Measurements from ENCODE around the gene JUN. TPM values are rescaled to one million over a fixed set of nuclear protein-coding genes. Genes with fewer than 3 reads are reported as not detected.

JUN gene
- total RNA-seq, 4 donors from 2014 or later: 137 to 458 (median 151) TPM

DNA sequence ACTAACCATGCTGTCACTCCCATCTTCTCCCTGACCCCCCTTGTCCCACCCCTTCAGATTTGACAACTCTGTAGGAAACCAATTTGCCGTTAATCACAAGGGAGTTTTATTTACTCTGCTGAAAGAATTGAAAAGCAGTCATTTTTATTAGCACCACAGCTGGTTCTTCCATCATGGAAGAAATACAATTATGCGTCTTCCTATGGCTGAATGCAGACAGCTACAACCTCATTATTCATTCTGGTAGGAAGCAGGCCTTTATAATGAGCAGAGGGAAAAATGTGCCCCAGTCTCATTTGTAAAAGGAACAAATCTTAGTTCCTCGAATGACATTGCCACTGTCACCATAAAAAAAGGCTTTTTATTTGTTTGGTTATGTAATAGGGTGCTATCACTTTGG lies 35.2 kb downstream of the JUN start:
- H3K4me1 ChIP-seq: peaks cover 23% of the 10 kb centered on the region
- 52% methylated on average over 3 of the region's 3 CpGs for WGBS
- no peak for DNase-seq (ENCODE audit: low spot score in 2 of 2)
- no peaks in the 10 kb centered on the region for H3K27me3 ChIP-seq
- H3K4me3 ChIP-seq: no peak overlapping the region
- H3K9me3 ChIP-seq: no peaks in the 10 kb centered on the region
- no peak for TF ChIP-seq POLR2AphosphoS5 (IDR thresholded peaks at IDR 0.05)
- TF ChIP-seq, protein P1, sequence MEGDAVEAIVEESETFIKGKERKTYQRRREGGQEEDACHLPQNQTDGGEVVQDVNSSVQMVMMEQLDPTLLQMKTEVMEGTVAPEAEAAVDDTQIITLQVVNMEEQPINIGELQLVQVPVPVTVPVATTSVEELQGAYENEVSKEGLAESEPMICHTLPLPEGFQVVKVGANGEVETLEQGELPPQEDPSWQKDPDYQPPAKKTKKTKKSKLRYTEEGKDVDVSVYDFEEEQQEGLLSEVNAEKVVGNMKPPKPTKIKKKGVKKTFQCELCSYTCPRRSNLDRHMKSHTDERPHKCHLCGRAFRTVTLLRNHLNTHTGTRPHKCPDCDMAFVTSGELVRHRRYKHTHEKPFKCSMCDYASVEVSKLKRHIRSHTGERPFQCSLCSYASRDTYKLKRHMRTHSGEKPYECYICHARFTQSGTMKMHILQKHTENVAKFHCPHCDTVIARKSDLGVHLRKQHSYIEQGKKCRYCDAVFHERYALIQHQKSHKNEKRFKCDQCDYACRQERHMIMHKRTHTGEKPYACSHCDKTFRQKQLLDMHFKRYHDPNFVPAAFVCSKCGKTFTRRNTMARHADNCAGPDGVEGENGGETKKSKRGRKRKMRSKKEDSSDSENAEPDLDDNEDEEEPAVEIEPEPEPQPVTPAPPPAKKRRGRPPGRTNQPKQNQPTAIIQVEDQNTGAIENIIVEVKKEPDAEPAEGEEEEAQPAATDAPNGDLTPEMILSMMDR (IDR thresholded peaks at IDR 0.05): no peak
- no peak for TF ChIP-seq POLR2A (IDR thresholded peaks at IDR 0.05)
- TF ChIP-seq EP300 (IDR thresholded peaks at IDR 0.05): no peak
- H3K27ac ChIP-seq: no peak overlapping the region
- no peaks in the 10 kb centered on the region for H3K36me3 ChIP-seq

- Histone ChIP-seq H3K9me3 (no peaks in the 10 kb centered on the region), H3K27ac (no peak overlapping the region), H3K4me3 (no peak overlapping the region), H3K4me1 (peaks cover 11% of the 10 kb centered on the region), H3K27me3 (no peaks in the 10 kb centered on the region), H3K36me3 (no peaks in the 10 kb centered on the region)
- TF ChIP-seq POLR2AphosphoS5 (IDR thresholded peaks at IDR 0.05) (no peak), EP300 (IDR thresholded peaks at IDR 0.05) (no peak), POLR2A (IDR thresholded peaks at IDR 0.05) (no peak)
- TF ChIP-seq, protein P1 (IDR thresholded peaks at IDR 0.05): no peak
- DNase-seq (ENCODE audit: low spot score in 2 of 2): no peak
- 91% methylated on average over 2 of the region's 2 CpGs for WGBS
Observed at GRCh38 chr1:58746757-58747156, 37.1 kb downstream of the JUN start.

DNA sequence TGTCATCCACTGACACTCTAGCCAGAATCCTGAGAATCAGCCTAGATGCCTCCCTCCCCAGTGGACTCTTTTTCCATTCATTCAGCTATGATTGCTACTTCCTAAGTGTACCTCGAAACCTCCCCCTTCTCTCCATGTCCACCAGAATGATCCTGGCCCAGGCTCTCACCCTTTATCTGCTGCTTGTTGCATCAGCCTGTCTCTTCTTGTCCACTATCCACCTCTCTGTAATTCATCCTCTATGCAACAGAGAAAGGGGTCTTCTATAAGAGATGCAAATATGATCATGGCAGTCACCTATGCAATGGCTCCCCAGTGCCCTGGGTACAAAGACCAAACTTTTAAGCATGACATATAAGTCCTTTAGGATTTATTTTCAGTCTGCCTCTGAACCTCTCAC lies 37.7 kb downstream of the JUN start:
- 84% methylated on average over 1 of the region's 1 CpG for WGBS
- H3K9me3 ChIP-seq: no peaks in the 10 kb centered on the region
- peaks cover 11% of the 10 kb centered on the region for H3K4me1 ChIP-seq
- no peak for TF ChIP-seq POLR2A (IDR thresholded peaks at IDR 0.05)
- no peak for TF ChIP-seq EP300 (IDR thresholded peaks at IDR 0.05)
- no peak for TF ChIP-seq POLR2AphosphoS5 (IDR thresholded peaks at IDR 0.05)
- TF ChIP-seq, protein P1 (IDR thresholded peaks at IDR 0.05): no peak
- no peak overlapping the region for H3K4me3 ChIP-seq
- H3K27ac ChIP-seq: no peak overlapping the region
- no peak for DNase-seq (ENCODE audit: low spot score in 2 of 2)
- no peaks in the 10 kb centered on the region for H3K27me3 ChIP-seq
- no peaks in the 10 kb centered on the region for H3K36me3 ChIP-seq

GRCh38 chr1:58745666-58746065 lies 38.2 kb downstream of the JUN start:
- TF ChIP-seq EP300 (IDR thresholded peaks at IDR 0.05): no peak
- no peak for TF ChIP-seq POLR2AphosphoS5 (IDR thresholded peaks at IDR 0.05)
- TF ChIP-seq, protein P1 (IDR thresholded peaks at IDR 0.05): no peak
- TF ChIP-seq POLR2A (IDR thresholded peaks at IDR 0.05): no peak
- no peaks in the 10 kb centered on the region for H3K36me3 ChIP-seq
- peaks cover 11% of the 10 kb centered on the region for H3K4me1 ChIP-seq
- no peak for DNase-seq (ENCODE audit: low spot score in 2 of 2)
- H3K27me3 ChIP-seq: no peaks in the 10 kb centered on the region
- H3K9me3 ChIP-seq: no peaks in the 10 kb centered on the region
- H3K27ac ChIP-seq: no peak overlapping the region
- no peak overlapping the region for H3K4me3 ChIP-seq
- WGBS: 56% methylated on average over 5 of the region's 5 CpGs

DNA sequence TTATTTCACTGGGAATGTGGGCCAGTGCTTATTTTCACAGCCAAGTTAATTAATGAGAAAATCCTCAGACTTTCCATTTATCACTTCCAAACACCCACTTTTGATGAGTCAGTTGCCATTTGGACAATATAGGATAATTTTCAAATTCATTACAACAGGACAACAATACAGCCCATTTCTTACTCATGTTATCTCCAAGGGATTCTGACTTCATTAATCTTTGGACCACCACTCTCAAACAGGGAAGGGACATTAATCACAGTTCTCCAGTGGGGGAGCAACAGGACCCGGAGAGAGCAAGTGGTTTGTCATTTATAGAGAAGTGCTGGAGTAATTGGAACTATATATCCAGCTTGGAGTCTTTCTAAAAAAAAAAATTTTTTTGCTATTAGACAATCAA lies 38.7 kb downstream of the JUN start:
- Histone ChIP-seq H3K4me1 (peaks cover 14% of the 10 kb centered on the region), H3K27ac (no peak overlapping the region), H3K4me3 (no peak overlapping the region), H3K27me3 (no peaks in the 10 kb centered on the region), H3K9me3 (no peaks in the 10 kb centered on the region), H3K36me3 (no peaks in the 10 kb centered on the region)
- WGBS: 62% methylated on average over 1 of the region's 1 CpG
- no peak for TF ChIP-seq EP300 (IDR thresholded peaks at IDR 0.05)
- TF ChIP-seq POLR2A (IDR thresholded peaks at IDR 0.05): no peak
- TF ChIP-seq POLR2AphosphoS5 (IDR thresholded peaks at IDR 0.05): no peak
- TF ChIP-seq, protein P1 (IDR thresholded peaks at IDR 0.05): no peak
- no peak for DNase-seq (ENCODE audit: low spot score in 2 of 2)
